ENCODE measurements around the gene AFAP1L2. TPM values are rescaled to one million over a fixed set of nuclear protein-coding genes. Genes with fewer than 3 reads are reported as not detected.

The AFAP1L2 gene
- total RNA-seq, 1 experiment from 2014 or later: 17.1 TPM

GRCh38 chr10:114293075-114293474 is 111.2 kb downstream of the AFAP1L2 start:
- DNase-seq (ENCODE audit: low read depth): no peak

- DNase-seq (ENCODE audit: low read depth): no peak
These were observed 112.8 kb downstream of the AFAP1L2 start for GRCh38 chr10:114291516-114291915.

GRCh38 chr10:114291076-114291475 is 113.2 kb downstream of the AFAP1L2 start:
- no peak for DNase-seq (ENCODE audit: low read depth)

- DNase-seq (ENCODE audit: low read depth): no peak
These were observed 114.3 kb downstream of the AFAP1L2 start for GRCh38 chr10:114290038-114290437.

- DNase-seq (ENCODE audit: low read depth): no peak
These were observed 115.2 kb downstream of the AFAP1L2 start for GRCh38 chr10:114289096-114289436.

- no peak for DNase-seq (ENCODE audit: low read depth)
These were observed 115.7 kb downstream of the AFAP1L2 start for GRCh38 chr10:114288424-114289095.

- no peak for DNase-seq (ENCODE audit: low read depth)
These were observed 117.4 kb downstream of the AFAP1L2 start for GRCh38 chr10:114286921-114287320.

- no peak for DNase-seq (ENCODE audit: low read depth)
These were observed 118.3 kb downstream of the AFAP1L2 start for GRCh38 chr10:114285961-114286441.

GRCh38 chr10:114284346-114285071 is 119.8 kb downstream of the AFAP1L2 start:
- DNase-seq (ENCODE audit: low read depth): no peak

GRCh38 chr10:114283535-114284234 is 120.6 kb downstream of the AFAP1L2 start:
- DNase-seq (ENCODE audit: low read depth): no peak

- DNase-seq (ENCODE audit: low read depth): no peak
These were observed 121.2 kb downstream of the AFAP1L2 start for GRCh38 chr10:114283091-114283490.

- no peak for DNase-seq (ENCODE audit: low read depth)
These were observed 121.8 kb downstream of the AFAP1L2 start for GRCh38 chr10:114282526-114282925.

GRCh38 chr10:114281461-114281860 is 122.8 kb downstream of the AFAP1L2 start:
- DNase-seq (ENCODE audit: low read depth): no peak

GRCh38 chr10:114281006-114281405 is 123.3 kb downstream of the AFAP1L2 start:
- no peak for DNase-seq (ENCODE audit: low read depth)

GRCh38 chr10:114279901-114280644 is 124.2 kb downstream of the AFAP1L2 start:
- no peak for DNase-seq (ENCODE audit: low read depth)

- no peak for DNase-seq (ENCODE audit: low read depth)
These were observed 125.0 kb downstream of the AFAP1L2 start for GRCh38 chr10:114279289-114279688.

GRCh38 chr10:114278884-114279191 is 125.5 kb downstream of the AFAP1L2 start:
- DNase-seq (ENCODE audit: low read depth): no peak

GRCh38 chr10:114278140-114278883 is 126.0 kb downstream of the AFAP1L2 start:
- DNase-seq (ENCODE audit: low read depth): no peak

- DNase-seq (ENCODE audit: low read depth): no peak
These were observed 127.6 kb downstream of the AFAP1L2 start for GRCh38 chr10:114276671-114277070.

GRCh38 chr10:114276066-114276465 is 128.2 kb downstream of the AFAP1L2 start:
- no peak for DNase-seq (ENCODE audit: low read depth)

Data from Daoy (cell line).